ENCODE results near the gene PNKP. TPM values are rescaled to one million over a fixed set of nuclear protein-coding genes. Genes with fewer than 3 reads are reported as not detected.
A peak's percentile ranks its signal among the peaks of the same experiment; 100 is the strongest.

Gene PNKP
- total and polyA plus RNA-seq, 10 of the 15 experiments (the other 5 are each of a cell fraction or from before 2014, with no cell fraction given) = 2.9 to 82.3 (median 33.2) TPM

GRCh38 chr19:49889038-49889686 lies 21.8 kb upstream of the PNKP start:
- 93% methylated on average over 23 of the region's 23 CpGs for WGBS (ENCODE audit: insufficient coverage, insufficient replicate concordance, low lambda C conversion rate, missing lambda C conversion rate)
- no peaks in the 10 kb centered on the region; the same call in 2 of the 3 replicates for H3K9me3 ChIP-seq (replicated peaks; ENCODE audit: control insufficient read depth, insufficient read depth, low read length)
- H2AFZ ChIP-seq (ENCODE audit: control insufficient read depth, low read depth, low read length) = no peak overlapping the region
- no peak for FAIRE-seq
- peaks cover 0 to 9% of the 10 kb centered on the region in 2 experiments; a peak in 3 of 4 replicates for H3K36me3 ChIP-seq (ENCODE audit: control insufficient read depth in 2 of 2, insufficient read depth in 2 of 2, low read length in 1 of 2)
- CTCF ChIA-PET = no interaction called here
- DNase-seq (ENCODE audit: low read depth, low spot score) = no peak
- BruUV-seq (replicated peaks) = no TSS peak
- no peaks in the 10 kb centered on the region for H3K27me3 ChIP-seq (replicated peaks in 1 of 2; ENCODE audit: control insufficient read depth in 2 of 2, insufficient read depth in 2 of 2, low read length in 1 of 2)
- RAD21 ChIA-PET (ENCODE audit: unreplicated experiment) = interaction anchor here (0.6 to 2.4 kb wide), 8 partner anchors 9 to 385 kb away, joined by 3 to 9 read pairs (median 3); partner anchors contain the start of genes ATF5, NUP62 and PTOV1
- peak overlapping the region; percentile 48 for H3K4me2 ChIP-seq (ENCODE audit: control insufficient read depth, insufficient read depth)
- H3K79me2 ChIP-seq (ENCODE audit: control insufficient read depth, insufficient read depth, low read length) = peaks cover 22% of the 10 kb centered on the region
- peak overlapping the region; percentile 49; the same call in 1 of the 2 replicates for H3K4me3 ChIP-seq
- intact Hi-C loops (cut with micrococcal nuclease; ENCODE audit: unreplicated experiment) = no loop called here
- H3K4me1 ChIP-seq (ENCODE audit: control insufficient read depth, insufficient read depth, low read length) = peaks cover 22% of the 10 kb centered on the region
- SMC1A ChIA-PET (ENCODE audit: uncharacterized antibody, unreplicated experiment) = interaction anchor here (1.3 to 3.1 kb wide), 3 partner anchors 20 to 39 kb away, joined by 5 to 15 read pairs (median 6); partner anchors contain the start of genes ATF5 and NUP62
- no peaks in the 10 kb centered on the region for H4K20me1 ChIP-seq (ENCODE audit: control insufficient read depth, insufficient read depth)
- no peak overlapping the region for H3K9ac ChIP-seq (ENCODE audit: control insufficient read depth, insufficient read depth, low read length)
- TF ChIP-seq KAT2A (conservative IDR thresholded peaks at IDR 0.05; ENCODE audit: control insufficient read depth, low read depth, low read length) (no peak), HDGF (IDR thresholded peaks at IDR 0.05) (0 out of 2 replicates have a peak, but pooled peaks have one; percentile 11)
- in situ Hi-C loops (cut with MboI) = loop anchor here (25.0 kb wide), 1 partner anchor 1252 kb away; the partner anchor contains the start of genes CA11 and DBP
- POLR2A ChIA-PET = interaction anchor here (0.9 to 3.6 kb wide), 8 partner anchors 9 to 123 kb away, joined by 3 to 33 read pairs (median 10); partner anchors contain the start of genes AKT1S1, AP2A1, ATF5 and NUP62
- H3K27ac ChIP-seq (ENCODE audit: control insufficient read depth, insufficient read depth) = no peak overlapping the region; the same call in 1 of the 2 replicates
- no peak for ATAC-seq

DNA sequence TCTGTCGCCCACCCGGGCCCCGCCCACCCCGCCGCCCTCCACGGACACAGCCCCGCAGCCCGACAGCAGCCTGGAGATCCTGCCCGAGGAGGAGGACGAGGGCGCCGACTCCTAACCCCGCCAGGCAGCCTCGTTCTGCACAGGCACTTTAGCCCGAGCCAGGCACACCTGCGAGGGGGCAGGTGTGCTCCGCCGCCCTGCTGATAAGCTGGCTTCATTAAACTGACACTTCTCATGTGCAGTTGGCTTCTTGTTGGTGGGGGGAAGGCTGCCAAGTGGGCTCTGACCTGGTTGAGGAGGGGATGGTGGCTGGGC lies 21.1 kb upstream of the PNKP start:
- peak; percentile 3 for ATAC-seq
- DNase-seq (ENCODE audit: low read depth, low spot score) = no peak
- no peak overlapping the region for H3K27ac ChIP-seq (ENCODE audit: control insufficient read depth, insufficient read depth)
- FAIRE-seq = no peak
- BruUV-seq (replicated peaks) = no TSS peak
- SMC1A ChIA-PET (ENCODE audit: uncharacterized antibody, unreplicated experiment) = interaction anchor here (1.3 to 3.1 kb wide), 3 partner anchors 19 to 40 kb away, joined by 5 to 15 read pairs (median 6); partner anchors contain the start of genes ATF5 and NUP62
- H3K9me3 ChIP-seq (replicated peaks; ENCODE audit: control insufficient read depth, insufficient read depth, low read length) = no peaks in the 10 kb centered on the region; the same call in 2 of the 3 replicates
- TF ChIP-seq ZNF687 (IDR thresholded peaks at IDR 0.05) = 0 out of 2 replicates have a peak, but pooled peaks have one; percentile 27
- TF ChIP-seq CBX3 (IDR thresholded peaks at IDR 0.05; ENCODE audit: borderline replicate concordance, low read depth) = no peak
- TF ChIP-seq PBX3 (IDR thresholded peaks at IDR 0.05; ENCODE audit: insufficient replicate concordance, low read depth, low read length) = no peak
- no peak for TF ChIP-seq HDGF (IDR thresholded peaks at IDR 0.05)
- no peak for TF ChIP-seq GATAD2B (conservative IDR thresholded peaks at IDR 0.05; ENCODE audit: low read depth)
- no peak for TF ChIP-seq SRF (IDR thresholded peaks at IDR 0.05; ENCODE audit: low read depth in 2 of 2, low read length in 2 of 2)
- no peak for TF ChIP-seq RAD51 (IDR thresholded peaks at IDR 0.05)
- no peak for TF ChIP-seq ZSCAN29 (IDR thresholded peaks at IDR 0.05)
- no peaks in the 10 kb centered on the region for H4K20me1 ChIP-seq (ENCODE audit: control insufficient read depth, insufficient read depth)
- POLR2A ChIA-PET = interaction anchor here (0.9 to 3.6 kb wide), 9 partner anchors 8 to 122 kb away, joined by 3 to 33 read pairs (median 9); partner anchors contain the start of genes AKT1S1, AP2A1, ATF5 and IL4I1
- peaks cover 2 to 13% of the 10 kb centered on the region in 2 experiments; a peak in 3 of 4 replicates for H3K36me3 ChIP-seq (ENCODE audit: control insufficient read depth in 2 of 2, insufficient read depth in 2 of 2, low read length in 1 of 2)
- intact Hi-C loops (cut with micrococcal nuclease; ENCODE audit: unreplicated experiment) (no loop called here), in situ Hi-C loops (cut with MboI) (loop anchor here (25.0 kb wide), 1 partner anchor 1251 kb away; the partner anchor contains the start of genes CA11 and DBP)
- CTCF ChIA-PET = interaction anchor here (0.8 to 0.9 kb wide), 2 partner anchors 9 to 49 kb away, joined by 3 read pairs; no protein-coding TSS in a partner anchor
- RAD21 ChIA-PET (ENCODE audit: unreplicated experiment) = interaction anchor here (0.6 to 2.4 kb wide), 9 partner anchors 8 to 224 kb away, joined by 3 to 9 read pairs (median 3); partner anchors contain the start of genes ATF5, IL4I1 and NUP62
- peak overlapping the region; percentile 59 for H3K4me2 ChIP-seq (ENCODE audit: control insufficient read depth, insufficient read depth)
- no peak overlapping the region for H3K9ac ChIP-seq (ENCODE audit: control insufficient read depth, insufficient read depth, low read length)
- no peak overlapping the region for H2AFZ ChIP-seq (ENCODE audit: control insufficient read depth, low read depth, low read length)
- H3K27me3 ChIP-seq (replicated peaks in 1 of 2; ENCODE audit: control insufficient read depth in 2 of 2, insufficient read depth in 2 of 2, low read length in 1 of 2) = no peaks in the 10 kb centered on the region
- H3K4me1 ChIP-seq (ENCODE audit: control insufficient read depth, insufficient read depth, low read length) = peaks cover 22% of the 10 kb centered on the region
- WGBS (ENCODE audit: insufficient coverage, insufficient replicate concordance, low lambda C conversion rate, missing lambda C conversion rate) = 17% methylated on average over 16 of the region's 18 CpGs
- H3K79me2 ChIP-seq (ENCODE audit: control insufficient read depth, insufficient read depth, low read length) = peaks cover 19% of the 10 kb centered on the region
- H3K4me3 ChIP-seq = peak overlapping the region; percentile 49; the same call in 1 of the 2 replicates
